Measurements from ENCODE around the gene GLIPR1L1. TPM values are rescaled to one million over a fixed set of nuclear protein-coding genes. Genes with fewer than 3 reads are reported as not detected.

GLIPR1L1 gene, protein sequence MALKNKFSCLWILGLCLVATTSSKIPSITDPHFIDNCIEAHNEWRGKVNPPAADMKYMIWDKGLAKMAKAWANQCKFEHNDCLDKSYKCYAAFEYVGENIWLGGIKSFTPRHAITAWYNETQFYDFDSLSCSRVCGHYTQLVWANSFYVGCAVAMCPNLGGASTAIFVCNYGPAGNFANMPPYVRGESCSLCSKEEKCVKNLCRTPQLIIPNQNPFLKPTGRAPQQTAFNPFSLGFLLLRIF
- total RNA-seq (2022): not detected in 2 replicates
- Bru-seq, nascent RNA: percentile 3 among the genes with signal in this experiment
- BruChase-seq, experiment 1, labeled RNA remaining after a 6-hour chase: percentile 3 among the genes with signal in this experiment
- not detected for BruChase-seq, experiment 2, labeled RNA remaining after a 2-hour chase
- long read RNA-seq, partial matches to known transcripts: 0 of 2 reads
- long read RNA-seq, other reads (novel, unspliced or antisense): 2 of 2 reads

- H3K4me3 Mint-ChIP-seq (ENCODE audit: unreplicated experiment): peak within 1 kb of the TSS; percentile 77
- H3K9me3 Mint-ChIP-seq (ENCODE audit: unreplicated experiment): no peaks in the 10 kb centered on the region
- BruUV-seq (replicated peaks): no TSS peak
- TF ChIP-seq, protein P1, sequence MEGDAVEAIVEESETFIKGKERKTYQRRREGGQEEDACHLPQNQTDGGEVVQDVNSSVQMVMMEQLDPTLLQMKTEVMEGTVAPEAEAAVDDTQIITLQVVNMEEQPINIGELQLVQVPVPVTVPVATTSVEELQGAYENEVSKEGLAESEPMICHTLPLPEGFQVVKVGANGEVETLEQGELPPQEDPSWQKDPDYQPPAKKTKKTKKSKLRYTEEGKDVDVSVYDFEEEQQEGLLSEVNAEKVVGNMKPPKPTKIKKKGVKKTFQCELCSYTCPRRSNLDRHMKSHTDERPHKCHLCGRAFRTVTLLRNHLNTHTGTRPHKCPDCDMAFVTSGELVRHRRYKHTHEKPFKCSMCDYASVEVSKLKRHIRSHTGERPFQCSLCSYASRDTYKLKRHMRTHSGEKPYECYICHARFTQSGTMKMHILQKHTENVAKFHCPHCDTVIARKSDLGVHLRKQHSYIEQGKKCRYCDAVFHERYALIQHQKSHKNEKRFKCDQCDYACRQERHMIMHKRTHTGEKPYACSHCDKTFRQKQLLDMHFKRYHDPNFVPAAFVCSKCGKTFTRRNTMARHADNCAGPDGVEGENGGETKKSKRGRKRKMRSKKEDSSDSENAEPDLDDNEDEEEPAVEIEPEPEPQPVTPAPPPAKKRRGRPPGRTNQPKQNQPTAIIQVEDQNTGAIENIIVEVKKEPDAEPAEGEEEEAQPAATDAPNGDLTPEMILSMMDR (IDR thresholded peaks at IDR 0.05; ENCODE audit: unreplicated experiment): peak; percentile 91
- ChIA-PET POLR2A (interaction anchor here (0.7 to 1.6 kb wide), 7 partner anchors 56 to 177 kb away, joined by 3 to 16 read pairs (median 3); partner anchors contain the start of genes GLIPR1L2 and KRR1), CTCF (interaction anchor here (0.6 to 4.3 kb wide), 20 partner anchors 8 to 1463 kb away, joined by 3 to 21 read pairs (median 4); partner anchors contain the start of genes GLIPR1L2 and KRR1)
- intact Hi-C loops (cut with micrococcal nuclease): loop anchor here (1.0 kb wide), 2 partner anchors 57 to 171 kb away; partner anchors contain the start of gene GLIPR1L2
- H3K27ac Mint-ChIP-seq (ENCODE audit: low read depth, unreplicated experiment): peak within 1 kb of the TSS; percentile 33
- peaks cover 8% of the 10 kb centered on the region for H3K4me1 Mint-ChIP-seq (ENCODE audit: insufficient read depth, unreplicated experiment)
- peak; percentile 88 for DNase-seq (ENCODE audit: unreplicated experiment)
- H3K36me3 Mint-ChIP-seq (ENCODE audit: insufficient read depth, unreplicated experiment): no peaks in the 10 kb centered on the region
- no peaks in the 10 kb centered on the region for H3K27me3 Mint-ChIP-seq (ENCODE audit: insufficient read depth, unreplicated experiment)
Observed at GRCh38 chr12:75334384-75335030, at the start of gene GLIPR1L1. GLIPR1L1 (plus strand) TSS chr12:75334670; CDS start chr12:75334729, 59 bp downstream.

DNA sequence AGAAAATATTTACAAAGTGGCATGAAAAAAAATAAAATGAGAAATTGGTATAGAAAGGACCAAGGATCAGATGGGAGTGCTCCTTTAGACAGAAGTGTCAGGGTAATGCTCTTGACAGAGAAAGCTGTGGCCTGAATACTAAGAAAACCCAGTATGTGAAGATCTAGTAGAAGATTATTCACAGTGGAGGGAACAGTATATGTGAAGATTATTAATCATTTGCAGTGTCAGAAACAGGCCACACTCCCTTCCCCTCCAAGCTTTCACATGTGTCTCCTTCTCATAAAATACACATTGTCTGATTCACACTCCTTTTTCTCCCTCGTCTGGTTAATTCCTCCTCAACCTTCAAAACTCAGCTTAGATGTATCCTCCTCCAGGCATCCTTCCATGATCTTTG is 45.6 kb upstream of the GLIPR1L1 start:
- no peaks in the 10 kb centered on the region for H3K27me3 Mint-ChIP-seq (ENCODE audit: insufficient read depth, unreplicated experiment)
- H3K27ac Mint-ChIP-seq (ENCODE audit: low read depth, unreplicated experiment): peak overlapping the region; percentile 11
- H3K4me3 Mint-ChIP-seq (ENCODE audit: unreplicated experiment): no peak overlapping the region
- ChIA-PET CTCF (interaction anchor here (0.5 to 3.8 kb wide), 25 partner anchors 9 to 602 kb away, joined by 3 to 20 read pairs (median 4); partner anchors contain the start of gene CAPS2), POLR2A (interaction anchor here (0.7 kb wide), 1 partner anchor 111 kb away, joined by 4 read pairs; no protein-coding TSS in a partner anchor)
- H3K9me3 Mint-ChIP-seq (ENCODE audit: unreplicated experiment): no peaks in the 10 kb centered on the region
- no peak for DNase-seq (ENCODE audit: unreplicated experiment)
- intact Hi-C loops (cut with micrococcal nuclease): loop anchor here (1.0 to 5.0 kb wide), 3 partner anchors 132 to 600 kb away; no protein-coding TSS in a partner anchor
- BruUV-seq (replicated peaks): no TSS peak
- TF ChIP-seq, protein P1 (IDR thresholded peaks at IDR 0.05; ENCODE audit: unreplicated experiment): no peak
- H3K4me1 Mint-ChIP-seq (ENCODE audit: insufficient read depth, unreplicated experiment): peaks cover 5% of the 10 kb centered on the region
- H3K36me3 Mint-ChIP-seq (ENCODE audit: insufficient read depth, unreplicated experiment): no peaks in the 10 kb centered on the region

GRCh38 chr12:75289753-75290152 is 44.7 kb upstream of the GLIPR1L1 start:
- ChIA-PET POLR2A (interaction anchor here (0.7 kb wide), 1 partner anchor 111 kb away, joined by 4 read pairs; no protein-coding TSS in a partner anchor), CTCF (interaction anchor here (0.6 to 3.8 kb wide), 18 partner anchors 8 to 904 kb away, joined by 3 to 20 read pairs (median 4); no protein-coding TSS in a partner anchor)
- no peak overlapping the region for H3K27ac Mint-ChIP-seq (ENCODE audit: low read depth, unreplicated experiment)
- peaks cover 5% of the 10 kb centered on the region for H3K4me1 Mint-ChIP-seq (ENCODE audit: insufficient read depth, unreplicated experiment)
- H3K36me3 Mint-ChIP-seq (ENCODE audit: insufficient read depth, unreplicated experiment): no peaks in the 10 kb centered on the region
- intact Hi-C loops (cut with micrococcal nuclease): loop anchor here (1.0 to 5.0 kb wide), 5 partner anchors 132 to 600 kb away; no protein-coding TSS in a partner anchor
- peak; percentile 33 for DNase-seq (ENCODE audit: unreplicated experiment)
- H3K27me3 Mint-ChIP-seq (ENCODE audit: insufficient read depth, unreplicated experiment): no peaks in the 10 kb centered on the region
- H3K9me3 Mint-ChIP-seq (ENCODE audit: unreplicated experiment): no peaks in the 10 kb centered on the region
- no peak overlapping the region for H3K4me3 Mint-ChIP-seq (ENCODE audit: unreplicated experiment)
- BruUV-seq (replicated peaks): no TSS peak
- TF ChIP-seq, protein P1 (IDR thresholded peaks at IDR 0.05; ENCODE audit: unreplicated experiment): peak; percentile 47

Data from MCF 10A (cell line).